Stimulated activated CD8-positive, alpha-beta memory T cell treated with anti-CD3 and anti-CD28 coated beads, Interleukin-12 subunit alpha, Interleukin-12 subunit beta, amount 100 ng/mL, for 24 hours (primary cell): ENCODE results near the gene DOLK.

Experiments
- DNase-seq: peaks from one replicate; pipeline ENCODE4 v3.0.0-alpha.2; 2020; ENCODE audit errors: extremely low read depth

DOLK gene

DNA sequence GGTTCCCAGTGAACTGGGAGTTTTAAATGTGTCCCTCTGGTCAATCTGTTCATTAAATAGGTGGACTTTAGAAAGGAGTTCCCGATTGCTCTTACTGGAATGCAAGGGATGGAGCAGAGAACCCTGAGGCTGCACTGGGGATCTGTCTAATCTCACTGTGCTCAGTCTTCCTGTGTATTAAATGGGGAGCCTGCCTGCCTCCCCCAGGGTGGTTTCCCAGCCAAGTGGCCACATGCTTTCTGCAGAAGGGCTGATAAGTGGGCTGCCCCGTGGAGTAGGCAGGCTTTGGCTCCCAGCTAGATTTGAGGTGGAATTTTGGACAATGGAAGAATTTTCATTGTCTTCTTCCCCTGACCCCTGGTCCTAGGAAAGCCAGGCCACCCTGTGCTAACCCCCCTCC lies 40.7 kb downstream of the DOLK start:
- DNase-seq: no peak

DNA sequence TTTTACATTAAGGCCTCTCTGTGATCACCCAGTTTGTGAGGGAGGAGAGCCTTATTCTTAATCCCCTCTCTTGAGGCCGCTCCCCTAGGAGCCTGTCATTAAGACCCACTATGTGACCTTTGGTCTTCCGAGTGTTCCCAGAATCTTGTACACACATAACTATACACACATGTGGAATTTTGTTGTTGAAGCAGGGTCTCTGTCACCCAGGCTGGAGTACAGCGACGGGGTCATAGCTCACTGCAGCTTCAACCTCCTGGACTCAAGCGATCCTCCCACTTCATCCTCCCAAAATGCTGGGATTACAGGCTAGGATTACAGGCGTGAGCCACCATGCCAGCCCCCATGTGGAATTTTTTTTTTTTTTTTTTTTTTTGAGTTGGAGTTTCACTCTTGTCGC lies 41.4 kb downstream of the DOLK start:
- no peak for DNase-seq

DNA sequence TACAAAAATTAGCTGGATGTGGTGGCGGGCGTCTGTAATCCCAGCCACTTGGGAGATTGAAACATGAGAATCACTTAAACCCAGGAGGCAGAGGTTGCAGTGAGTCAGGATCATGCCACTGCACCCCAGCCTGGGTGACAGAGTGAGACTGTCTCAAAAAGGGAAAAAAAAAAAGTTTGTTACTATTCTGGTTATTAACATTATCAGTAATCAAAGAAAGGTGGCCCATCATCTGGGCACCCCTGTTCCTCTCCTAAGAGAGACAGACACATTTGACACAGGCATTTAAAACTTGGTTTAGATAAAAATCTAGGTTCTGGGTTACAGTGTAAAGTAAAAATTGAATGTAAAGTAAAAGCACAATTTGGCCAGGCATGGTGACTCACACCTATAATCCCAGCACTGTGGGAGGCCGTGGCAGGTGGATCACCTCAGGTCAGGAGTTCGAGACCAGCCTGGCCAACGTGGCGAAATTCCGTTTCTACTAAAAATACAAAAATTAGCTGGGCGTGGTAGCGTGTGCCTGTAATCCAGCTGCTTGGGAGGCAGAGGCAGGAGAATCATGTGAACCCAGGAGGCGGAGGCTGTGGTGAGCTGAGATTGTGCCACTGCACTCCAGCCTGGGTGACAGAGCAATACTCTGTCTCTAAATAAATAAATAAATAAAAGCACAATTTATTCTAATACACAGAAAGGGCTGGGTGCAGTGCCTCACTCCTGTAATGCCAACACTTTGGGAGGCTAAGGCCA lies 43.4 kb downstream of the DOLK start:
- no peak for DNase-seq

DNA sequence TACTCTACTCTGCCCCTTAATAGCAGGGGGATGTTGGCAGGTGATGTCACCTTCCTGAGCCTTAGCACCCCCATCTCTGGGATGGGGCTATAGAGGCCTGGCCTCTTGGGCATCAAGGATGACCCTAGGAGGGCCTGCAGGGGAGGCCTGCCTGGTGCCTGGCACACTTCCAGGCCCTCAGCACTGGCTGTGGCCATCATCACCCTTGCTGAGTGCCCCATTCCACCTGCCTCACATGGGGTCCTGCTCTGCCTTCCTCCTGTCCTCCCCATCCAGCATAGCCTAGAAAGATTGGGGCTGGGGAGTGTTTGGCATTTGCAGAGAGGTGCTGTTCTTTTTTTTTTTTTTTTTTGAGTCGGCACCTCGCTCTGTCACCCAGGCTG lies 44.3 kb downstream of the DOLK start:
- DNase-seq: no peak

DNA sequence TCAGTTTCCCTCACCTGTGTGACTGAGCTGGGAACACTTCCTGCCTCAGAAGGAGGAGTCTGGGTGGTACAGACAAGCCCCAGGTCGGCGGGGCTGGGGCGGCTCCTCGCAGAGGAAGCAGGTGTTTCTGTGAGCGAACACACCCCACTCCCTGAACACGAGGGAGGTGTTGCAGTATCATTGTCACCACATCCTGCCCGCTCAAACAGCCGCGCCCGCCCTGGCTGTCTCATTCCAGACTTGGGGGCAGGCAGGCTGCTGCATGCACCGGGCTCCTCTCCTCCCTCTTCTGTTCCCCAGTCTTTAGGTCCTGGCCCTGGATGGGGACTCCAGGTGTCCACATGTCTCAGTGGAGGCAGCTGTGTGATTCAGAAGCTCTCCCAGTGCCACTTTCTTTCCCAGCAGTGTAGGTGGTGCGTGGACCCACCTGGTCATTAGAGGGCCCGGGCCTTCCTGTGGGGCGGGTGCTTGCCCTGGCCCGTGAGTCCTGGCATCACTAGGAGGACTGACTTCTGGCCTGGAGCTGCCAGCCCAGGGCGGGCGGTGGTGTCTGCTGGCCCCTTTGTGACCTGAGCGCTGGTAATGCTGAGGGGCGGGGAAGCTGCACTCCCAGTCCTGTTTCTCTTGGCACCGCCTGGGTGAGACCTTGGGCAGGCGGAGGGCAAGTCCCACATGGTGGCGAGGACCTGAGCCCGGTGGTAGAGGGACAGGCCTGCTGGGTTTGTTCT lies 44.9 kb downstream of the DOLK start:
- peak; percentile 56 for DNase-seq

DNA sequence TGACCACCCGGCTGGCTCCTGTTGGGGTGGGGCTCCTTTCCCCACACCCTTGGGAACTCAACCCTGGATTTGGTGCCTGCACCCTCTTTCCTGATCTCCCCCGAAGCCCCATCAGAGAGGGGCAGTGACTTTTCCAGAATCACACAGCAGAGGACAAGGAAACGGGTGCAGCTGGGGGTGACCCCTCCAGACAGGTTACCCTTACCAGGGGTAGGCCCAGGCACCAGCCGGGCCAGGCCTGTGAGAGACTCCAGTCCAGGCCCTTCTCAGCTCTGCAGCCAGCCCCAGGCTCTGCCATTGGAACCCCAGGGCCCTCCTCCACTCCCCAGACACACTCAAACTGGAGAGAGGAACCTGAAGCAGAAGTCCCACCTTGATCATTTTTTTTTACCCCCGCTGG lies 45.6 kb downstream of the DOLK start:
- DNase-seq: no peak

DNA sequence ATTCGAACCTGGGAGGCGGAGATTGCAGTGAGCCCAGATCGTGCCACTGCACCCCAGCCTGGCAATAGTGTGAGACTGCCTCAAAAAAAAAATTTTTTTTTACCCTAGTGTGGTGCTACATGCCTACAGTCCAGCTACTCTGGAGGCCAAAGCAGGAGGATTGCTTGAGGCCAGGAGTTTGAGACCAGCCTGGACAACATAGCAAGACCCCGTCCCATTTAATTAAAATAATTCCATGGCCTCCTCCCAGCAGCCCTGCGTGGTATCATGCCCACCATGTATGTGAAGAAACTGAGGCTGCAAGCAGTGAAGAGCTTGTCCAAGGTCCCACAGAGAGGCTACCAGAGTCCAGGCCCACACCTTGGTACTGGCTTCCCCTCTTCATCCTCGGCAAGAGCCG lies 46.0 kb downstream of the DOLK start:
- no peak for DNase-seq

DNA sequence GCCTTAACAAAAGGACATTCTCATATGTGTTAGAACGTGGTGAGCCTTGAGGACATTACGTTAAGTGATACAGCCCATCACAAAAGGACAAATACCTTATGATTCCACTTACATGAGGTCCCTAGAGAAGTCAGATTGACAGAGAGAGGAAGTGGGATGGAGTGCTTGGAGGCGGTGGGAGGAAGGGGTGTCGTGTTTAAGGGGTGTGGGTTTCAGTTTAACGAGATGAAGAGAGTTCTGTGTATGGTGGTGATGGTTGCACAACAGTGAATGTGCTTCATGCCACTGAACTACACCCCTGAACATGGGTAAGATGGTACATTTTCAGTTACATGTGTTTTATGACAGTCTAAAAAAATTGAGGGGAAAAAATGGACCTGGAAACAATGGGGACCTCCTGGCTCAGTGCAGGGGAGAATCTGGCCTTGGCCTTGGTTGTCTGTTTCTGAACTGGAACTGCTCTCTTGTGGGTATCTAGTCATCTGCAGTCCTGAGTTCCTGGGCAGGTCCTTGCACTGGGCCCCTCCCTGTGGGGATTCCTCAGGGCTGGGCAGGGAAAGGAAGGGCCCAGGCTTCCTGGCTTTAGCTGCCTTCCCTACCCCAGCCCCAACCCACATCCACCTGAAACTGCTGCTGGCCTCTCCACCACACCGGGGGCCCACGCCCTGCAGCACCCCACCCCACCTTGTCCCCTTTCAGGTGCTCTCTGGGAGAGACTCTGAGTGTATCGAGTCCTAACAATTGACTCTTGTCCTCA lies 47.7 kb downstream of the DOLK start:
- DNase-seq: no peak

DNA sequence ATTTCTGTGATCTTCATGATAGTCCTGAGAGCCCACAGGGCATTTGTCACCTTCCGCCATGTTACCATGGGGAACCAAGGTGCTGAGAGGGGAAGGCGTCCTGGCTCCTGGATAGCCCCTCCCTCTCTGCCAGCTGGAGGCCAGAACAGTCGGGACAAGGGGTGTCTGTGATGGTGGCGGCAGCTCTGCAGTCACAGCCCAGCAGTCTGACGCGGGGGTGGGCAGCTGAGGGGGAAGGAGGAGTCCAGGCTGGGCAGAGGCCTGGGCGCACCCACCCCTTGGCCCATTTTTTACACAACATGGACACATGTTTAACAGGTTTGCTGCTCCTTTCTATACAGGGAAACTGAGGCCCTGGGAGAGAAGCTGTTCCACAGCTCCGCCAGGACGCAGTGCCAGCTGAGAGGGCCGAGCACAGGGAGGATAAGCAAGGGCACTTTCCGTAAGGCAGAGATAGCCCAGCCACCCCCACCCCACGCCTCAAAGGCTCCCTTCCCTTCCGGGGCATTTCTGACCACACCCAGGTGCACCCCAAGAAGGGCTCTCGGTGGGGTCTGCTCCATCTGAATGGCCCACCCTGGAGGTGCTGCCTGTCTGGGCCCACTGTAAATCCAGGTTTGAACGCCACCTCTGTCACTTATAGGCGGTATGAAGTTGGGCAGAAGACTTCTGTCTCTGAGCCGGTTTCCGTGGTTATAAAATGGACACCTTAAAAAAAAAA lies 48.4 kb downstream of the DOLK start:
- no peak for DNase-seq

DNA sequence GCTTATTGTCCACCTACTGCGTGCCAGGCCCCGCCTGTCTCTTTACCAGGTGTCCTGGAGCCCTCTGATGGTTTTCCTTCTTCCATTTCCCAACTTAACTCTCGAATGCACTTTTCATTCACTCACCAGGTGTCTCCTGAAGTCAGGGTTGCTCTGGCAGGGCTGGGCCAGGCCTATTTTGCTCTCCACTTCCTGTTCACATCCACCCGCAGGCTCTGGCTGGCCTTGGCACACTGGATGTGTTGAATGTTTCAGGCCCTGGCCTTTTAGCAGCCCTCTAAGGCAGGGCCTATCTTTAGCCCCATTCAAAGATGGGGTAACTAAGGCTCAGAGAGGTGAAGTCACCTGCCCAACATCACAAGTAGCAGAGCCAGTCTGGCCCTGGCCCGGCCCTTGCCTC lies 49.0 kb downstream of the DOLK start:
- no peak for DNase-seq

DNA sequence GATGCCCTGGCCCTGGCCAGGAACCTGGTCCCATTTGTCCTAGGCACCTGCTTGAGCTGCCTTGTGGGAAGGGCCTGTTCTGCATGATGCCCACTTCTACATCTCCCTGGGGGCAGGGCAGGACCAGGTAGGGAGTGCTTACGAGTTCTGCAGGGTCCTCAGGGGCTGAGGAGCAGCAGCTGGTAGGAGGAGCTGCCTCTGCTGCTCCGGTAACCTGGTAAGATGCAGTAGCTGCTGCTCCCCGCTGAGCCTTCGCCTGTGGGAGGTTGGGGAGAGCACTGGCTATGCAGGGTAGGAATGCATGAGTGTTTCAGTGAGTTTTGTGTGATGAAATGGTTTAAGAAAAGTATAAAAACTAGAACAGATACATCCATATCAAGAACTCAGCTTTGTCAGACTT lies 51.8 kb downstream of the DOLK start:
- DNase-seq: no peak
